HG02840 (cell line): ENCODE results near the gene BORCS5.
"Not testable (repeated sequence)": the region's sequence is repeated elsewhere in the genome, so short reads cannot be mapped to it uniquely, and the experiment has no call there.

Experiments
- ATAC-seq: cut with Tn5 transposase; IDR thresholded peaks from one replicate; pipeline ENCODE4 v1.9.1; 2021; ENCODE audit warnings: mild to moderate bottlenecking, moderate library complexity, moderate number of reproducible peaks; ENCODE audit not compliant: unreplicated experiment, low FRiP score

Gene BORCS5

GRCh38 chr12:12384571-12385340 is 27.9 kb downstream of the BORCS5 start:
- ATAC-seq: no peak

GRCh38 chr12:12387501-12387900 is 30.6 kb downstream of the BORCS5 start:
- no peak for ATAC-seq

- no peak for ATAC-seq
Observed at GRCh38 chr12:12392413-12392812, 35.5 kb downstream of the BORCS5 start.

GRCh38 chr12:12393171-12393570 is 36.3 kb downstream of the BORCS5 start:
- no peak for ATAC-seq

- no peak for ATAC-seq
Observed at GRCh38 chr12:12396694-12397093, 39.8 kb downstream of the BORCS5 start.

DNA sequence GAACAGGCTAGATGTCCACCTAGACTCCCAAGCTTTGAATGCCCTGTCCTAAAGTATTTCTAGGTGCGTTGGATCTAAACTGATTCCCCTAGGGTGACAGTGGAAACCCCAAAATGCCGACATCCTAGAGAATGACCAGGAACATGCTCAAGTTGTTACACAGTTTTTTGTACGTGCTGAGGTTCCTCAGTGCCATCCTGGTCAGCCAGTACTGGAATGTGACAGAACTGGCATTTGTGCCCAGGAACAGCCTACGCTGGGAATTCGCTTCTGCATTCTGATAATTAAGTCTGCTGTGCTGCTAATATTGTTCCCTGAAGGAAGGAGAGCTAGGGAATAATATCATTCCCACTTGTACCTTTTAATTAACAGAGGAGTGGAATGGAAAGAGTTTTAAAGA is 40.3 kb downstream of the BORCS5 start:
- ATAC-seq: no peak

DNA sequence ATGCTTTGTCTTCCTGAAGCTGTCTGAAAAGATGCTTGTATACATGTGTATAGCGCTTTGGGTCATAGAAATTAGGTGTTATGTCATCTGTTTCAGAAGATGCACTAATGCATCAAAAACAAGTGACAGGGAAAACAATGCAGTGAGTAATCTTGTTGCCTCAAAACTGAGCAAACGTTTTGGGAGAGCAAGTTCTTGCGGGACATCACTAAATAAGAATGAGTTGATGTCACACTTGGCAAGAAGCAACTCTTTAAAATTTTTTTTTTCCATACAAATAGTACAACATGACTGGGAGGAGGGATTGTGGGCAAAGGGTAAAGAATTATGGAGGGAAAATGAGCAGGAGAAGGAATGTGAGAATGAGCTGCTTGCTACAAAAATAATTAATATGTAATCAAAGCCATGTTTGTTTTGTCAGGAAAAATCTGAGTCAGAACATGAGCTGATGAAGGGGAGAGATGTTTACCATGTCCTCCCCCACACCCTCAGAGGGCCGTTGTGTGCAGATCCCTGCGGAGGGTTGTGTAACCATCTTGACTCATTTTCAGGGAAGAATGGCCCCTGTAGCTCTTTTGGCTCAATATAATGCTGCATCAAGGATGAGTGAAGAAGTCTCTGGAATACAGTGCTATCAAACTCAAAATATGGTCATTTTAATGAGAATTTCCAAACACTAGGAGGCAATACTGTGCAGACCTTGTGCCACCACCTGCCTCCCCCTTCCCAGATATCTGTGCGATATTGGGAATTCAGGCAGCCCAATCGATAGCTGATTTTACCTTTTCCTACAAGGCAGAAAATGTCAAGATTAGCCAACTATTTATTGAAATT is 41.4 kb downstream of the BORCS5 start:
- ATAC-seq: no peak

GRCh38 chr12:12399161-12399560 is 42.3 kb downstream of the BORCS5 start:
- no peak for ATAC-seq

GRCh38 chr12:12399776-12400305 is 43.0 kb downstream of the BORCS5 start:
- ATAC-seq: no peak

- ATAC-seq: no peak
Observed at GRCh38 chr12:12400793-12401192, 43.9 kb downstream of the BORCS5 start.

- no peak for ATAC-seq
Observed at GRCh38 chr12:12403264-12404248, 46.7 kb downstream of the BORCS5 start.

DNA sequence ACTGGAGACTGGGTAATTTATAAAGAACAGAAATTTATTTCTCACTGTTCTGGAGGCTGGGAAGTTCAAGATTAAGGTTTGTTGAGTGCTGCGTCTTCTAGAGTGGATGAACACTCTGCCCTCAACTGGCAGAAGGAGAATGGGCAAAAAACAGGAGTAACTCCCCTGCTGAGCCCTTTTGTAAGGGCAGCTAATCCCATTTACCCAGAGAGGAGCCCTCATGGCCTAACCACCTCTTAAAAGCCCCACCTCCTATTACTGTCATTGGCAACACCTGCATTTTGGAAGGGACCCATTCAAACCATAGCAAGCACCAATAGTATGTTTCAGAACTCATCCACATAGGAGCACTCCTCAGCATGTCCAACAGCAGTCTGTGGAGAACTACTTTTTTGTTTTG is 47.4 kb downstream of the BORCS5 start:
- ATAC-seq: no peak

GRCh38 chr12:12405882-12406281 is 49.0 kb downstream of the BORCS5 start:
- no peak for ATAC-seq

DNA sequence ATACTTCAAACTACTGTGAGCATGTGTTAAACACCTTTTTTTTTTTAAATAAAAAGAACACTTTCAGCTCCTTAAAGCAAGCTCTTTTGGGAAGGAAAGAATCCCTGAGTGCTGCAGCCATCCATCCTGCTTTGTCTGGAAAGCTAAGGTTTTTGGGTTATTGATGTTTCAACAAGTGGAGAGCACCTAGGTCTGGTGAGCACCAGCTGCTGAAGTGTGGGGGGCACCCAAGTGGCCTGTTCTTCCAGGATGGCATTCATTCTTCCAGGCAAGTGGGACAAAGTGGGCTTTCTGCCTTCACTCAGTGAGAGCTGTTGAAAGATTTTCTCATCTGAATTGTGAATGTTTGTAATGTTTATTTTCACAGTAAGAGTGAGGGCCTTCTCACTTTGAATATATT is 49.9 kb downstream of the BORCS5 start:
- no peak for ATAC-seq

DNA sequence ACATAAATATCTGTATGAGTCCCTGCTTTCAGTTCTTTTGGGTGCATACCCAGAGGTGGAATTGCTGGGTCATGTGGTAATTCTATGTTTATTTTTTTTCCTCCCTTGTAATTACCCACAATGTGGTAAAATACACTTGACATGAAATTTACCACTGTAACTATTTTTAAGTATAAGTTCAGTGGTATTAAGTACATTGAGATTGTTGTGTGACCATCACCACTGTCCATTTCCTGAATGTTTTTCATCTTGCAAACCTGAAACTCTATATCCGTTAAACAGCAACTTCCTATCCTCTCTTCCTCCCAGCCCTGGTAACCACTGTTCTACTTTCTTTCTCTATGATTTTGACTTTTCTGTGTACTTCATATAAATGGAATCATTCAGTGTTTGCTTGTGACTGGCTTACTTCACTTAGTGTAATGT is 51.4 kb downstream of the BORCS5 start:
- no peak for ATAC-seq

DNA sequence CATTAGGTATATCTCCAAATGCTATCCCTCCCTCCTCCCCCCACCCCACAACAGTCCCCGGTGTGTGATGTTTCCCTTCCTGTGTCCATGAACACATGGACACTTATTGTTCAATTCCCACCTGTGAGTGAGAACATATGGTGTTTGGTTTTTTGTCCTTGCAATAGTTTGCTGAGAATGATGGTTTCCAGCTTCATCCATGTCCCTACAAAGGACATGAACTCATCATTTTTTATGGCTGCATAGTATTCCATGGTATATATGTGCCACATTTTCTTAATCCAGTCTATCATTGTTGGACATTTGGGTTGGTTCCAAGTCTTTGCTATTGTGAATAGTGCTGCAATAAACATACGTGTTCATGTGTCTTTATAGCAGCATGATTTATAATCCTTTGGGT is 52.5 kb downstream of the BORCS5 start:
- ATAC-seq: not testable (repeated sequence)

GRCh38 chr12:12415886-12416285 is 59.0 kb downstream of the BORCS5 start:
- ATAC-seq: no peak

- not testable (repeated sequence) for ATAC-seq
Observed at GRCh38 chr12:12419165-12419564, 62.3 kb downstream of the BORCS5 start.

DNA sequence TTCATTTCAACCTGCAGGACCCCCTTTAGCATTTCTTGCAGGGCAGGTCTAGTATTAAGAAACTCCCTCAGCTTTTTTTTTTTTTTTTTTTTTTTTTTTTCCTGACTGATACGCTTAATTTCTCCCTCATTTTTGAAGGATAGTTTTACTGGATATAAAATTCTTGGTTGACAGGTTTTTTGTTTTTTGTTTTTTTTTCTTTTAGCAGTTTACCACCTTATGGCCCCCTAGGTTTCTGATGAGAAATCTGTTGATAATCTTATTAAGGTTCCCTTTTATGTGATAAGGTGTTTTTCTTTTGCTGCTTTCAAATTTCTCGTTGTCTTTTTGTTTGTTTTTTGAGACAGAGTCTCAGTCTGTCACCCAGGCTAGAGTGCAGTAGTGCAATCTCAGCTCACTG is 66.5 kb downstream of the BORCS5 start:
- ATAC-seq: no peak

GRCh38 chr12:12425001-12425400 is 68.1 kb downstream of the BORCS5 start:
- no peak for ATAC-seq
